Chondrocyte (in vitro differentiated cells): ENCODE data around the gene KHNYN. TPM values are rescaled to one million over a fixed set of nuclear protein-coding genes. Genes with fewer than 3 reads are reported as not detected.
"Not testable (repeated sequence)": the region's sequence is repeated elsewhere in the genome, so short reads cannot be mapped to it uniquely, and the experiment has no call there.

ENCODE experiments used
- DNase-seq: peaks from one replicate; pipeline ENCODE4 v3.0.0; 2021; ENCODE audit warnings: mixed read lengths, low spot score
- H3K27ac Mint-ChIP-seq: one replicate; pipeline ENCODE4 v1.8.0; 2021; ENCODE audit warnings: mild to moderate bottlenecking, moderate library complexity, mixed read lengths; ENCODE audit not compliant: unreplicated experiment
- H3K27me3 Mint-ChIP-seq: 2 replicates; pipeline ENCODE4 v1.8.0; 2021; ENCODE audit warnings: low read depth, mixed read lengths
- H3K36me3 Mint-ChIP-seq: 2 replicates; pipeline ENCODE4 v1.8.0; 2021; ENCODE audit warnings: low read depth, mixed read lengths
- H3K4me1 Mint-ChIP-seq: 2 replicates; pipeline ENCODE4 v1.8.0; 2021; ENCODE audit warnings: low read depth, mild to moderate bottlenecking, mixed read lengths
- H3K4me3 Mint-ChIP-seq: one replicate; pipeline ENCODE4 v1.8.0; 2021; ENCODE audit warnings: mild to moderate bottlenecking, moderate library complexity, mixed read lengths; ENCODE audit not compliant: unreplicated experiment
- H3K9me3 Mint-ChIP-seq: 2 replicates; pipeline ENCODE4 v1.8.0; 2021; ENCODE audit warnings: low read depth, mixed read lengths
- CTCF ChIP-seq: fragments of 200-600 bp; sonication (generic); IDR thresholded peaks from 2 replicates; pipeline ENCODE4 v1.5.0; 2021; ENCODE audit warnings: antibody characterized with exemption, mild to moderate bottlenecking, moderate library complexity
- total RNA-seq: library from RNA; stranded (reverse); gene quantifications from 3 replicates; pipeline ENCODE4 v1.2.1, GENCODE V29; 2021

Gene KHNYN
- total RNA-seq, 1 donor from 2014 or later: 53.8 TPM

DNA sequence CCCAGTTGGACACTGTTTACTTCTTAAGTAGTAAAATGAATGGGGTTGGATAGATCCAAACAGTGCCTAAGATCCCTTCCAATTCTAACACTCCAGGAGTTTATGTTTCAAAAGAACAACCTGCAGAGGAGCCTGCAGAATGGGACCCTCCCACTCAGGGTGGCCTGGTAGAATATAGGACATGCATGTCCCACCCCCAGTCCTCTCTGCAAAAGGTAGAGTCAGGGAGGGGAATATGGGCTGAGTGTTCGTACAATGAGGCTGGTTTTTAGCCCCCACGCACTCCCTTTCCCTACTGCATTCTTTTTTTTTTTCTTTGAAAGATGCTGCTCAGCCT lies 42.8 kb upstream of the KHNYN start:
- TF ChIP-seq CTCF: no peak
- Mint-ChIP-seq H3K4me3 (no peak overlapping the region), H3K27me3 (no peaks in the 10 kb centered on the region), H3K4me1 (peaks cover 6% of the 10 kb centered on the region), H3K9me3 (no peaks in the 10 kb centered on the region), H3K36me3 (no peaks in the 10 kb centered on the region), H3K27ac (no peak overlapping the region)
- DNase-seq: no peak

DNA sequence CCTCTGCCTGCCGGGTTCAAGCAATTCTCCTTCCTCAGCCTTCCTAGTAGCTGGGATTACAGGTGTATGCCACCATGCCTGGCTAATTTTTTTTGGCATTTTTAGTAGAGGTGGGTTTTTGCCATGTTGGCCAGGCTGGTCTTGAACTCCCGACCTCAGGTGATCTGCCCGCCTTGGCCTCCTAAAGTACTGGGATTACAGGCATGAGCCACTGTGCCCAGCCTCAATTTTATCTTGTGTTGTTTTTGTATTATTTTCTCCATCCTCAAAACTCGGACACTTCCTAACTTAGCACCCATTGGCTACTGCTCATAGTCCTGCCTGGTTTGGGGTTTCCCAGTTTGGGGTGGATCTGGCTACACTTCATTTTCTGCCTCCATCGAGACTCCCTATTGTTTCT lies 42.2 kb upstream of the KHNYN start:
- not testable (repeated sequence) for H3K4me3 Mint-ChIP-seq, H3K27me3 Mint-ChIP-seq, H3K36me3 Mint-ChIP-seq, H3K9me3 Mint-ChIP-seq, H3K27ac Mint-ChIP-seq, DNase-seq
- peaks cover 12% of the 10 kb centered on the region for H3K4me1 Mint-ChIP-seq

DNA sequence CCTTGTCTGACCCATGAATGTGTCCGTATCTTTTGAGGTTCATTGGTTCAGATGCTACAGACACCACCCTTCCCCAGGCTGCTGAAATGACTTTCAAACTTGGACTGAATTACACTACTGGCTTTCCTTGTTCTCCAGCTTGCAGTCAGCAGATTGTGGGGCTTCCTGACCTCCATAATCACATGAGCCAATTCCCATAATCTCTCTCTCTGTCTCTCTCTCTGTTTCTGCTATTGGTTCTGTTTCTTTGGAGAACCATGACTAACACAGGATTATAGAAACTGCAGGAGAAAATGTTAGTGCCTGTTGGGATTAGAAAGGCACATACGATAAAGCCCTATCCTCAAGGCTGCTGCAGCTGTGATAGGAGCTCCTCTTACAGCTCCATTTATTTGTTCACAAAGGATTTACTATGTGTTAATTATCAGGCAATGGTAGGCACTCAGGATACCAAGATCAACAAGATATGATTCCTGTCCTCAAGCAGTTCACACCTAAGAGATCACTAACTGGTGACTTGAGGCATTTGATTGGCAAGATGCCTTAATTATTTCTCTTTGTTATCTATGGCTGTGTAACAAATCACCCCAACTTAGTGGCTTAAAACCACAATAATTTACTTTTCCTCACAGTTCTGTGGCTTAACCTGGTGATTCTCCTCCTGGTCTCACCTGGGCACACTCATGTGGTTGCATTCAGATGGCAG lies 41.1 kb upstream of the KHNYN start:
- Mint-ChIP-seq H3K4me3 (no peak overlapping the region), H3K4me1 (peaks cover 16% of the 10 kb centered on the region), H3K27me3 (no peaks in the 10 kb centered on the region), H3K9me3 (no peaks in the 10 kb centered on the region), H3K27ac (no peak overlapping the region), H3K36me3 (no peaks in the 10 kb centered on the region)
- TF ChIP-seq CTCF: no peak
- DNase-seq: no peak

DNA sequence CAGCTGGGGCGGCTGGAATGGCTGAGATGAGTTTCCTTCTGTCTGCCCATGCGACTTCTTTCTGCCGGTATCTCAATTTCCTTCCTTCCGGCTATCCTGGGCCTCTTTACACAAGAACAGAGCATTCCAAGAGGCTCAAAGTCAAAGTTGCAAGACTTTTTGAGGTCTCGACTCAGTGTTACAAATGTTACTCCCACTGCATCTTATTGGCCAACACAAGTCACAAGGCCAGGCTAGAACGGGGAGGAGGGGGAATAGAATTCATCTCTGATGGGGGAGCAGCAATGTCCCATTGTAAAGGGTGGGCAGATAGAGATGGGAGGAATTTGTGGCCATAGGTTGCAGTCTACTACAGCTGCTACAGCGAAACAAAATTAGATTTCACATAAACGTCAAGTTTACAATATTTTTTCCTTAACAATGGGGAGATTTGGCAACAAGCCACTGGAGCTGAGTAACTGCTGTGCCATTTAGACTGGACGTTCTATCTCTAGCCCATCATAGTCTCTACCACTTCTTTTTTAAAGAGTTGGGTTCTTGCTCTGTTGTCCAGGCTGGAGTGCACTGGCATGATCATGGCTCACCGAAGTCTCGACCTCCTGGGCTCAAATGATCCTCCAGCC lies 40.4 kb upstream of the KHNYN start:
- Mint-ChIP-seq H3K4me3 (no peak overlapping the region), H3K27ac (no peak overlapping the region), H3K27me3 (no peaks in the 10 kb centered on the region), H3K9me3 (no peaks in the 10 kb centered on the region), H3K36me3 (no peaks in the 10 kb centered on the region), H3K4me1 (peaks cover 18% of the 10 kb centered on the region)
- TF ChIP-seq CTCF: no peak
- no peak for DNase-seq

GRCh38 chr14:24390701-24391468 lies 38.9 kb upstream of the KHNYN start:
- no peaks in the 10 kb centered on the region for H3K36me3 Mint-ChIP-seq
- no peaks in the 10 kb centered on the region for H3K9me3 Mint-ChIP-seq
- TF ChIP-seq CTCF: no peak
- H3K27me3 Mint-ChIP-seq: no peaks in the 10 kb centered on the region
- no peak overlapping the region for H3K4me3 Mint-ChIP-seq
- no peak for DNase-seq
- H3K4me1 Mint-ChIP-seq: peaks cover 21% of the 10 kb centered on the region
- no peak overlapping the region for H3K27ac Mint-ChIP-seq
